G401 (cell line): ENCODE data around the gene ABHD3. TPM values are rescaled to one million over a fixed set of nuclear protein-coding genes. Genes with fewer than 3 reads are reported as not detected.
A peak's percentile ranks its signal among the peaks of the same experiment; 100 is the strongest.
"Not testable (repeated sequence)": the region's sequence is repeated elsewhere in the genome, so short reads cannot be mapped to it uniquely, and the experiment has no call there.

ENCODE experiments used
- DNase-seq: peaks from one replicate; pipeline ENCODE4 v3.0.0-alpha.2; 2015; ENCODE audit warnings: low spot score
- in situ Hi-C: cut with HindIII; loops from 2 replicates; pipeline ENCODE4 v1.10.0; 2016; ENCODE audit warnings: low sequenced_read_pairs, mixed read lengths
- total RNA-seq: library from RNA; depleted of rRNA; stranded (reverse); fragments of >200 nt; shearing (Covaris generic); gene quantifications from 2 replicates; pipeline ENCODE4 v1.2.3, GENCODE V29; 2014

Gene ABHD3
- total RNA-seq, 1 experiment from 2014 or later, result 31.3 TPM

- DNase-seq, result no peak
- in situ Hi-C loops, result no loop called here
These were observed 42.0 kb downstream of the ABHD3 start for GRCh38 chr18:21662581-21662980.

- DNase-seq, result no peak
- in situ Hi-C loops, result no loop called here
These were observed 44.5 kb downstream of the ABHD3 start for GRCh38 chr18:21660078-21660477.

GRCh38 chr18:21656402-21656801 is 48.2 kb downstream of the ABHD3 start:
- no peak for DNase-seq
- in situ Hi-C loops, result no loop called here

- in situ Hi-C loops, result no loop called here
- DNase-seq, result no peak
These were observed 51.2 kb downstream of the ABHD3 start for GRCh38 chr18:21653361-21653760.

- DNase-seq, result no peak
- in situ Hi-C loops, result no loop called here
These were observed 52.5 kb downstream of the ABHD3 start for GRCh38 chr18:21652073-21652472.

GRCh38 chr18:21650311-21650710 is 54.3 kb downstream of the ABHD3 start:
- no peak for DNase-seq
- in situ Hi-C loops, result no loop called here

- DNase-seq, in situ Hi-C loops: not testable (repeated sequence)
These were observed 64.2 kb downstream of the ABHD3 start for GRCh38 chr18:21640375-21640774.

- in situ Hi-C loops, result no loop called here
- DNase-seq, result no peak
These were observed 65.8 kb downstream of the ABHD3 start for GRCh38 chr18:21638822-21639221.

GRCh38 chr18:21636769-21637168 is 67.8 kb downstream of the ABHD3 start:
- DNase-seq, result no peak
- in situ Hi-C loops, result no loop called here

- DNase-seq, result no peak
- in situ Hi-C loops, result no loop called here
These were observed 69.9 kb downstream of the ABHD3 start for GRCh38 chr18:21634588-21635199.

GRCh38 chr18:21632393-21632792 is 72.2 kb downstream of the ABHD3 start:
- DNase-seq, result peak; percentile 9
- in situ Hi-C loops, result no loop called here

- in situ Hi-C loops, result no loop called here
- DNase-seq, result no peak
These were observed 75.3 kb downstream of the ABHD3 start for GRCh38 chr18:21629089-21629832.

GRCh38 chr18:21621640-21622039 is 82.9 kb downstream of the ABHD3 start:
- in situ Hi-C loops, DNase-seq: not testable (repeated sequence)

GRCh38 chr18:21612125-21613039 is 92.2 kb downstream of the ABHD3 start, which contains the start of gene SNRPD1:
TSS of gene SNRPD1 (plus strand) at chr18:21612314. CDS start at chr18:21612430, 116 bp downstream.
- peak; percentile 86 for DNase-seq
- in situ Hi-C loops, result no loop called here

GRCh38 chr18:21611401-21612124 is 93.0 kb downstream of the ABHD3 start:
- in situ Hi-C loops, DNase-seq: not testable (repeated sequence)

- in situ Hi-C loops, result no loop called here
These were observed 99.4 kb downstream of the ABHD3 start for GRCh38 chr18:21605213-21605612.

GRCh38 chr18:21604671-21605070 is 99.9 kb downstream of the ABHD3 start:
- in situ Hi-C loops, result no loop called here

More at GRCh38 chr18:21605213-21605612, 99.4 kb downstream of the ABHD3 start:
- no peak for DNase-seq

GRCh38 chr18:21602299-21602587 is 102.3 kb downstream of the ABHD3 start:
- in situ Hi-C loops, result no loop called here
- no peak for DNase-seq

More at GRCh38 chr18:21604671-21605070, 99.9 kb downstream of the ABHD3 start:
- DNase-seq, result no peak
